Activated CD8-positive, alpha-beta T cell treated with anti-CD3 and anti-CD28 coated beads, Interleukin-2, amount 10 ng/mL, durations not matched to agents 7 days and 5 days (primary cell): ENCODE data around the gene ZNHIT3. TPM values are rescaled to one million over a fixed set of nuclear protein-coding genes. Genes with fewer than 3 reads are reported as not detected.
A peak's percentile ranks its signal among the peaks of the same experiment; 100 is the strongest.
"Not testable (repeated sequence)": the region's sequence is repeated elsewhere in the genome, so short reads cannot be mapped to it uniquely, and the experiment has no call there.

Source experiments
- ATAC-seq: fragments of 150-1000 bp; cut with Tn5 transposase; one replicate; pipeline ENCODE4 v1.10.0; 2021; ENCODE audit warnings: moderate library complexity
- CTCF ChIA-PET: fragments of 350-600 bp; sonication (Branson Sonifier 250); formaldehyde crosslinking; loops from one replicate; lab custom pipeline; 2021; ENCODE audit warnings: antibody characterized with exemption; lab: Charles Lee
- POLR2A ChIA-PET: fragments of 350-600 bp; sonication (Branson Sonifier 250); formaldehyde crosslinking; loops from one replicate; lab custom pipeline; 2021; ENCODE audit warnings: antibody characterized with exemption; lab: Charles Lee
- DNase-seq: peaks from one replicate; pipeline ENCODE4 v3.0.0-alpha.2; 2020
- H3K27ac Mint-ChIP-seq: one replicate; pipeline ENCODE4 v1.8.0; 2021; ENCODE audit warnings: mild to moderate bottlenecking, mixed read lengths
- H3K27me3 Mint-ChIP-seq: one replicate; pipeline ENCODE4 v1.8.0; 2021; ENCODE audit warnings: low read depth, mixed read lengths
- H3K36me3 Mint-ChIP-seq: one replicate; pipeline ENCODE4 v1.8.0; 2021; ENCODE audit warnings: low read depth, mixed read lengths
- H3K4me1 Mint-ChIP-seq: one replicate; pipeline ENCODE4 v1.8.0; 2021; ENCODE audit warnings: low read depth, mixed read lengths
- H3K4me3 Mint-ChIP-seq: one replicate; pipeline ENCODE4 v1.8.0; 2021; ENCODE audit warnings: mild to moderate bottlenecking, mixed read lengths
- H3K9me3 Mint-ChIP-seq: one replicate; pipeline ENCODE4 v1.8.0; 2022; ENCODE audit warnings: mixed read lengths; ENCODE audit not compliant: insufficient read depth
- total RNA-seq, 2 experiments: library from RNA; stranded (reverse); gene quantifications; one replicate each; pipeline ENCODE4 v1.2.3, GENCODE V29; 2021

The ZNHIT3 gene
- total RNA-seq, 2 experiments from 2014 or later, result 32.2 to 33.7 TPM

DNA sequence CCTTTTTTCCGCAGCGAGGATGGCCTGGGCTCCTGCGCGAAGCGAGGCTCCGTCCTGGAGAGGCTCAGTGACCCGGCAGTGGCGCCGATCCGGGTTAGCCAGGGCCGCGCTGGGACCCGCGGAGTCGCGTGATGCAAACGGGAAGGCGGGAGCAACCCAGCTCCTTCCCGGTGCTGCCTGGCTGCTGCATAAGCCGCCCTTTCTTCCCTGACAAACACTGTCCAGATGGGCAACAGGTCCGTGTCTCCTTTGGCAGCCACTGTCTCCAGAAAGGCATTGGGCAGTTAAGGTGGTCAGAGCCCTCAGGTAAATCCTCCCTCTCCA, 21.8 kb upstream of the ZNHIT3 start:
- Mint-ChIP-seq H3K27me3 (peaks cover 27% of the 10 kb centered on the region), H3K27ac (no peak overlapping the region), H3K9me3 (no peaks in the 10 kb centered on the region), H3K4me1 (no peaks in the 10 kb centered on the region), H3K36me3 (no peaks in the 10 kb centered on the region), H3K4me3 (no peak overlapping the region)
- DNase-seq (no peak), ATAC-seq (no peak)
- ChIA-PET POLR2A (no interaction called here), CTCF (no interaction called here)

DNA sequence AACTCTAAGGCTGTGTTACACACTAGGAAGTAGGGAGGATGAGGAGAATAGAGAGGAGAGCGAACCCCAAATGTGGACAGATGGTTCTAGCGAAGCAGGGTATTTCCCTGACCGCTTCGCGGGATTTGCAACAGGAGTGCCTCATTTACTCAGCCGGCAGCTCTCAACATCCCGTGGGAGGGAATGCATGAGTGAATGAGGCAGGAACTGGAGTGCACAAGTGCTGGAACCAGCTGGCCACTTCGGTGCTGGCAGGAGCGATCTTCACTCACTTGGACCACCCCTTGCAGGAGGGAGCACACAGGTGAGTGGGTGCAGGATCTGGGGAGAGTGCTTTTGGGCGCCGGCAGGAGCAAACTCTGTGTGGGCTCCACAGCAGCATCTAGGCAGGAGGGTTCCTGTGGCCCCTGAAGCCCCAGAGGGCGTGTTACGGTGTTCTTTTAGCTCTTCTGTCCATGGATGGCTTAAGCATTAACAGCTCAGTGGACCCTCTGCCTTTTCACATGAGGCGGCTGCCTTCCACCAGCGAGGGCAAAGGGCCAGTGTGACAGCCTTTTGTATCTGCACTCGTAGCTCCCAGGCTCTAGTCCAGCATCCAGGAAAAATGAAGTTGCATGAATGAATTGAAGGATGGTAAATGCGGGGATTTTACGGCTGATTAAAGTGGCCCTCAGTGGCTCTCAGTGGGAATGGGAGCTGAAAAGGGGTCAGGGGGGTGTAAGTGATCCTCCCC, 17.4 kb upstream of the ZNHIT3 start:
- POLR2A ChIA-PET, result no interaction called here
- H3K4me1 Mint-ChIP-seq, result no peaks in the 10 kb centered on the region
- H3K27ac Mint-ChIP-seq, result no peak overlapping the region
- H3K27me3 Mint-ChIP-seq, result peaks cover 22% of the 10 kb centered on the region
- CTCF ChIA-PET, result interaction anchor here (1.8 kb wide), 1 partner anchor 14 kb away, joined by 4 read pairs; no protein-coding TSS in a partner anchor
- no peak for DNase-seq
- ATAC-seq, result no peak
- no peaks in the 10 kb centered on the region for H3K9me3 Mint-ChIP-seq
- no peak overlapping the region for H3K4me3 Mint-ChIP-seq
- H3K36me3 Mint-ChIP-seq, result no peaks in the 10 kb centered on the region

DNA sequence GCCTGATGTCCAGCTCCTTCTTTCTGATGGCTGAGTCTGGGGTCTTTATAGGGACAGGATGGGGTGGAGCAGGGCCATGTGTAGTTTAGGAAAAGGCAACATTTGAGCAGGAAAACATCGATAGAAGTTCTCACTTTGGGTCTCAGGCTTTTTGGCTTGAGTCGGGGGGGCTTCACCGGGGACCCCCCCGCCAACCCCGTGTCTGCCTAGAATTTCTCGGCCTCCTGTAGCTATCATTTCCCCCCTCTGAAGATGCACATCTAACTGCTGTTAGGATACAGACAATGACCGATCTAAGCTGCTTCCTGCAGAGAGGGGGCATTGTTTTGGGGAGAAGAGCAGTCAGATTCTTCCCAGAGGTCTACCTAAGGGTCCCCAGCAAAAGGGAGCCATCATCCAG, 16.7 kb upstream of the ZNHIT3 start:
- CTCF ChIA-PET, result interaction anchor here (1.8 kb wide), 1 partner anchor 13 kb away, joined by 4 read pairs; no protein-coding TSS in a partner anchor

DNA sequence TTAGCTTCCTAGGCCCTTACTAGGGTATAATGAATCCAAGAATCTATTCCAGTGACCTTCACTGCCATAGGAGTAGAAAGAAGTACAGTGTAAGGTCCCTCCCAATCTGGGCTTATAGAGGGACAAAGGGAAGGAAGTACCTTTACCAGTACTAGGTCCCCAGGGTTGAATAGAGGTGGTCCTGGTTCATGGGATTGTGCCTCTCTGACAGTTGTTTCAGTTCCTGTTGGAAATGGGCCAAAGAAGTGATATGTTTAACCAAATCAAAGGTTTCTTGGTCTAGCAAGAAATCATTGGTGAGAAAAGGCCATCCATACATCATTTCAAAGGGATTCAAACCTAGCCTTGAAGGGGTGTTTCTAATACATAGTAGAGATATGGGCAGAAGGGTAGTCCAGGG, 16.0 kb upstream of the ZNHIT3 start:
- H3K4me1 Mint-ChIP-seq, result no peaks in the 10 kb centered on the region
- DNase-seq (no peak), ATAC-seq (no peak)
- H3K27ac Mint-ChIP-seq, result no peak overlapping the region
- peaks cover 19% of the 10 kb centered on the region for H3K27me3 Mint-ChIP-seq
- POLR2A ChIA-PET, result no interaction called here
- CTCF ChIA-PET, result no interaction called here
- H3K36me3 Mint-ChIP-seq, result no peaks in the 10 kb centered on the region
- H3K4me3 Mint-ChIP-seq, result no peak overlapping the region
- no peaks in the 10 kb centered on the region for H3K9me3 Mint-ChIP-seq

More for the DNA sequence above, 16.7 kb upstream of the ZNHIT3 start:
- Mint-ChIP-seq H3K9me3 (no peaks in the 10 kb centered on the region), H3K4me3 (no peak overlapping the region), H3K27ac (no peak overlapping the region), H3K36me3 (no peaks in the 10 kb centered on the region), H3K27me3 (peaks cover 22% of the 10 kb centered on the region), H3K4me1 (no peaks in the 10 kb centered on the region)
- POLR2A ChIA-PET, result no interaction called here
- DNase-seq, result no peak
- no peak for ATAC-seq

DNA sequence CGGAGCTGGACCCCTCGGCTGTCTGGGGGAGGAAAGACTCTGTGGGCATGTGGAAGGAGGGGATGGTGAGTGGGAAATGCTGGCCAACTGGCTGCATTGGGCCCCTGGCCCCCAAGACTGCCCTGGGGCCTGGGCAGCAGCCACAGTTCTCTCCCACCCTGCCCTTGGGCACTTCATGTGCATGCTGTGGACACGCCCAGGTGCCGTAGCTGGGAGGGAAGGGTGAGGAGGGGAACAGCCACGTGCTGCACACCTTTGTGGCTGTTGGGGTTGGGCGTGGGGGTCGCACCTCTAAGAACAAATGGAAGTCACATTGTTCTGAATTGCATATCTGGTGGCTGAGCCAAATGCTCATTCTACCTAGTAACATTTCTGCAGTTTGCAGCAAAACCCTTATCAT, 11.9 kb upstream of the ZNHIT3 start:
- Mint-ChIP-seq H3K27ac (no peak overlapping the region), H3K27me3 (peaks cover 21% of the 10 kb centered on the region), H3K9me3 (no peaks in the 10 kb centered on the region), H3K4me1 (no peaks in the 10 kb centered on the region), H3K36me3 (no peaks in the 10 kb centered on the region), H3K4me3 (no peak overlapping the region)
- POLR2A ChIA-PET, result no interaction called here
- ATAC-seq (no peak), DNase-seq (no peak)
- CTCF ChIA-PET, result no interaction called here

DNA sequence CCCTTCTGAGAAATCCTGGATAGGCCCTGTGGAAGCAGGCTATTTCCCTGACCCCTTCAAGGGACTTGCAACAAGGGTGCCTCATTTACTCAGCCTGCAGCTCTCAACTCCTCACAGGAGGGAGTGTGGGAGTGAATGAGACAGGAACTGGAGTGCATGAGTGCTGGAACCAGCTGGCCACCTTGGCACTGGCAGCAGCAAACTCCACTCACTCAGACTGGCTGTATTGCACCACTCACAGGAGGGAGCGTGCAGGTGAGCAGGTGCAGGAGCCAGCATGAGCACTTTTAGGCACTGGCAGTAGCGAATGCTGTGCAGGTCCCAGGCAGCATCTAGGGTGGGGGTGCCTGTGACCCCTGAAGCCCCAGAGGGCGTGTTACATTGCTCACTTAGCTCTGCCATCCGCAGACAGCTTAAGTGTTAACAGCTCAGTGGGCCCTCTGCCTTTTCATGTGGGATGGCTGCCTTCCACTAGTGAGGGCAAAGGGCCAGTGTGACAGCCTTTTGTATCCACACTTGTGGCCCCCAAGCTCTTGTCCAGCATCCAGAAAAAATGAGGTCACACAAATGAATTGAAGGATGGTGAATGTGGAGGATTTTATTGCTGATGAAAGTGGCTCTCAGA, 11.0 kb upstream of the ZNHIT3 start:
- no peaks in the 10 kb centered on the region for H3K36me3 Mint-ChIP-seq
- H3K27ac Mint-ChIP-seq, result no peak overlapping the region
- DNase-seq (no peak), ATAC-seq (no peak)
- ChIA-PET CTCF (interaction anchor here (1.0 kb wide), 1 partner anchor 11 kb away, joined by 3 read pairs; no protein-coding TSS in a partner anchor), POLR2A (no interaction called here)
- H3K9me3 Mint-ChIP-seq, result no peaks in the 10 kb centered on the region
- peaks cover 22% of the 10 kb centered on the region for H3K27me3 Mint-ChIP-seq
- H3K4me1 Mint-ChIP-seq, result no peaks in the 10 kb centered on the region
- no peak overlapping the region for H3K4me3 Mint-ChIP-seq

DNA sequence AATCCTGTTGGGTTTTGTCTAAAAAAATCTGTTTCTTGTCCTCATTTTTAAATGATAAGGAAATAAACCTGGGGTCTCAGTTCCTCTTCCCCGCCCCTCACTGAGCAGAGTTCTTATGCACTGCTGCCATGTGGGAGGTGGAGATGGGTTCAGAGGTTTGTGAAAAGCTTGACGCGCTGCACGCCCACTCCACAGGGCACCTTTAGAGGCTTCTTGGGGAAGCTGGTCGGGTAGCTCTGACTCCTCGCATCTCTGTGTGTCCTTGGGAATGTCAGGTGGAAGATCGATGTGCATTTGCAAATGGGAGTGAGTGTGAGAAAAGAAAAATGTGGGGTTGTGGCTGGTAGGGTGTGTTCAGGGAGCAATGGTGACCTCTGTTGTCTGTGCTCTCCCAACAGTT, 4.7 kb upstream of the ZNHIT3 start:
- no peak overlapping the region for H3K27ac Mint-ChIP-seq

DNA sequence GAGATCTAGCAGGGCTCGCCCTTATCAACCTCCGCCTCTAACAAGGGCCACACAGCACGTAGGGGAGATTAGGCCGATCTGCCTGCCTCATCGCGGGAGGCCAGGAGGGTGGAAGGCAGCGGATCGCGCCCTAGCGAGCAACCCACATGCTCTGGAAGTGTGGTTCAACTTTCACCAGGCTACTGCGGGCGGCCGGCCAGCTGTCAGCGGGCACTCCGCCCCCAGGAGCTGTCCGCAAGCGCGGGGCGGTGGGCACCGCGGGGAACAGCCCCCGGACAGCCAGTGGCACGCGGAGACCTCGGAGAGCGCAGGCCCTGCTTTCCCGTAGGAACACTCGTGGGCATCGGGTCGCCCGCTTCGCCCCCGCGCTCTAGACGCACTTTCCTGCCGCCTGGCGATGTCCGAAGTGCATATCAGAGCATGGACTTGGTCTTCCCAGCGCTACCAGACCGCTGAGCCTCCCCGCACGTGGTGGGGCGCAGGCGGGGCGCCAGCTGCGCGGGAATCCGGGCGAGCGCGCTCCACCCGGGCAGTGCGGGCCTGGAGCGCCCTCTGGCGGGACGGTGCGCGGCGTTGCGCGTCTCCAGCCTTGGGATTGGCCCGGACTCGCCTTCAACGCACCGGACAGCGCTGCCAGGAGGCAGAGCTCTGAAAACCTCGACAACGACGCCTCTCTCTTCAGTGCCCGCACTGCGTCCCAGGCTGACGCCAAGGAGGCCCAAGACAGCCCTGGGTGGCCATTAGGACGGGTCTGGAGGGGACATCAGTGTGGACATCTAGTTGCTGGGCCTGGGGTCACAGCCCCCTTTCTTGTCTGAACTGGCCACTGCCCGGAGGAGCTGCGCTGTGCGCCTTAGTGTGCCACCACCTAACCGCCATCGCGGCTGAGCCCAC, 3.6 kb upstream of the ZNHIT3 start:
- CTCF ChIA-PET, result interaction anchor here (0.7 to 1.3 kb wide), 10 partner anchors 8 to 674 kb away, joined by 3 to 10 read pairs (median 4); partner anchors contain the start of genes CCL3L1 and CCL3L3
- H3K4me3 Mint-ChIP-seq, result peak overlapping the region; percentile 46

More for the DNA sequence above, 4.7 kb upstream of the ZNHIT3 start:
- ATAC-seq (no peak), DNase-seq (no peak)
- POLR2A ChIA-PET, result interaction anchor here (0.7 kb wide), 1 partner anchor 748 kb away, joined by 3 read pairs; no protein-coding TSS in a partner anchor
- Mint-ChIP-seq H3K4me1 (peaks cover 26% of the 10 kb centered on the region), H3K36me3 (peaks cover 3% of the 10 kb centered on the region), H3K9me3 (no peaks in the 10 kb centered on the region), H3K27me3 (peaks cover 22% of the 10 kb centered on the region), H3K4me3 (no peak overlapping the region)
- CTCF ChIA-PET, result no interaction called here

DNA sequence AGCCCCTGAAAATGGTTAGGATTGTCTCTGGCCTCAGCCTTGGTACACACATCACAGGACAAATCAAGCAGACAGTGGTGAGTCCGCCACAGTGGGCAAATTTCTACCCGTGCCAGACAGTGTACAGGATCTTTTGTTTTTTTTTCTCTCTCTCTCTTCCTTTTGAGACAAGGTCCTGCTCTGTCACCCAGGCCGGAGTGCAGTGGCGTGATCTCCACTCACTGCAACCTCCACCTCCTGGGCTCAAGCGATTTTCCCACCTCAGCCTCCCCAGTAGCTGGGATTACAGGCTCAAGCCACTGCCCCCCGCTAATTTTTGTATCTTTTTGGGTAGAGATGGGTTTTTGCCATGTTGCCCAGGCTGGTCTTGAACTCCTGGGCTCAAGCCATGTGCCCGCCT, 2.5 kb upstream of the ZNHIT3 start:
- Mint-ChIP-seq H3K27me3 (peaks cover 15% of the 10 kb centered on the region), H3K4me1 (peaks cover 37% of the 10 kb centered on the region)
- ATAC-seq, POLR2A ChIA-PET, DNase-seq, H3K9me3 Mint-ChIP-seq, H3K36me3 Mint-ChIP-seq, H3K4me3 Mint-ChIP-seq, H3K27ac Mint-ChIP-seq: not testable (repeated sequence)
- CTCF ChIA-PET, result interaction anchor here (0.8 to 1.3 kb wide), 4 partner anchors 7 to 516 kb away, joined by 3 to 10 read pairs (median 5); no protein-coding TSS in a partner anchor

More for the DNA sequence above, 3.6 kb upstream of the ZNHIT3 start:
- Mint-ChIP-seq H3K9me3 (no peaks in the 10 kb centered on the region), H3K4me1 (peaks cover 32% of the 10 kb centered on the region), H3K36me3 (peaks cover 3% of the 10 kb centered on the region), H3K27ac (no peak overlapping the region), H3K27me3 (peaks cover 19% of the 10 kb centered on the region)
- ATAC-seq, result peak; percentile 71
- DNase-seq, result peak; percentile 82
- POLR2A ChIA-PET, result no interaction called here

DNA sequence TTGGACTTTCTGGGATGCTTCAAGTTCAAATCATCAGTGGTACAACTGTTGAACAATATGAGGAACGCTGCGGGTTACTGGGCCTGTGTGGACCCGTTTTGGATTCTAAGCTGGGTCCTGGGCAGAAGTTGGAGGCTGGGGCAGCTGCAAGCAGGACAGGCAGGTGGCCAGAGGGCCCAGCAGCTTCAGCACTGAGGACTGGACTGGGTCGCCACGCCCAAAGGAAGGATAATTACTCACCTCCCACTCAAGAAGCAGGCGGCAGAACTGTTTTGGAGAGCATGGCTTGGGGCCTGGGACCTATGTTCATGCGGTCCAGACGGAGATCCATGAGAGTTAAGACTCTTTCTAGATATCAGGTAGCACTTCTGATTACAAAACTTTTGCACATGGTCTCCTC, 1.5 kb upstream of the ZNHIT3 start:
- peak overlapping the region; percentile 28 for H3K4me3 Mint-ChIP-seq
- H3K4me1 Mint-ChIP-seq, result peaks cover 42% of the 10 kb centered on the region
- H3K9me3 Mint-ChIP-seq, result no peaks in the 10 kb centered on the region
- H3K36me3 Mint-ChIP-seq, result peaks cover 13% of the 10 kb centered on the region
- CTCF ChIA-PET, result interaction anchor here (0.8 kb wide), 1 partner anchor 293 kb away, joined by 3 read pairs; no protein-coding TSS in a partner anchor
- peaks cover 13% of the 10 kb centered on the region for H3K27me3 Mint-ChIP-seq
- H3K27ac Mint-ChIP-seq, result peak overlapping the region; percentile 30
- POLR2A ChIA-PET, result interaction anchor here (1.9 kb wide), 1 partner anchor 50 kb away, joined by 13 read pairs; the partner anchor contains the start of genes MYO19 and PIGW
- DNase-seq (no peak), ATAC-seq (no peak)

DNA sequence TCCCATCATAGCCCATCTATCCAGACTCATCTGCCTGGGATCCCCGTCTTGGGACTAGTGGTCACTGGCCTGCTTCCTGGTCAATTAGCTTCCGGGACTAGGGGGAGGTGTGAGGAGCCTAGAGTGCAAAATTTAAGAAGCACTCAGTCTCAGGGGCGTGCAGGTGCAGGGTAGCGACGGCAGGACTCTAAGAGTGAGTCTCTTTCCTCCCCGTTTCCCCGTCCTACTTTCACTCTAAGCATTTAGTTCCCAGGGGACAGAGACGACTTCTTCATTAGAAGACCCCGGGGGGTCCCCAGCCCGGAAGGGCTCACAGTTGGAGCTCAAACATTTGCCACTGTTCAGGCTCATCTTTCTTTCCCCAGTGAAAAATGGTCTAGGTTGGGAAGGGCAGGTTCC, 677 bp upstream of the ZNHIT3 start:
- Mint-ChIP-seq H3K4me3 (peak overlapping the region; percentile 99), H3K36me3 (peaks cover 16% of the 10 kb centered on the region), H3K27ac (peak overlapping the region; percentile 99), H3K9me3 (no peaks in the 10 kb centered on the region), H3K27me3 (peaks cover 10% of the 10 kb centered on the region), H3K4me1 (peaks cover 46% of the 10 kb centered on the region)
- ChIA-PET CTCF (interaction anchor here (0.8 kb wide), 2 partner anchors 10 to 293 kb away, joined by 3 read pairs; no protein-coding TSS in a partner anchor), POLR2A (interaction anchor here (0.6 to 1.9 kb wide), 4 partner anchors 49 to 605 kb away, joined by 3 to 13 read pairs (median 4); partner anchors contain the start of genes GGNBP2, MYO19 and PIGW)
- ATAC-seq (no peak), DNase-seq (no peak)
